Measurements from ENCODE around the gene RNF157. TPM values are rescaled to one million over a fixed set of nuclear protein-coding genes. Genes with fewer than 3 reads are reported as not detected.
"Not testable (repeated sequence)": the region's sequence is repeated elsewhere in the genome, so short reads cannot be mapped to it uniquely, and the experiment has no call there.

The RNF157 gene
- total RNA-seq, 2 donors from 2014 or later, result 46.6 to 124 TPM

GRCh38 chr17:76217081-76217480, 23.2 kb downstream of the RNF157 start:
- no peaks in the 10 kb centered on the region for H3K36me3 Mint-ChIP-seq
- no peaks in the 10 kb centered on the region for H3K9me3 Mint-ChIP-seq
- H3K27me3 Mint-ChIP-seq, result no peaks in the 10 kb centered on the region
- H3K4me3 Mint-ChIP-seq, result no peak overlapping the region
- no peak for ATAC-seq
- peaks cover 9 to 23% of the 10 kb centered on the region in 2 donors for H3K4me1 Mint-ChIP-seq (ENCODE audit: low read depth in 2 of 2)
- H3K27ac Mint-ChIP-seq, result peak overlapping the region; percentile 56 to 60
- no peak for DNase-seq (ENCODE audit: low spot score)

DNA sequence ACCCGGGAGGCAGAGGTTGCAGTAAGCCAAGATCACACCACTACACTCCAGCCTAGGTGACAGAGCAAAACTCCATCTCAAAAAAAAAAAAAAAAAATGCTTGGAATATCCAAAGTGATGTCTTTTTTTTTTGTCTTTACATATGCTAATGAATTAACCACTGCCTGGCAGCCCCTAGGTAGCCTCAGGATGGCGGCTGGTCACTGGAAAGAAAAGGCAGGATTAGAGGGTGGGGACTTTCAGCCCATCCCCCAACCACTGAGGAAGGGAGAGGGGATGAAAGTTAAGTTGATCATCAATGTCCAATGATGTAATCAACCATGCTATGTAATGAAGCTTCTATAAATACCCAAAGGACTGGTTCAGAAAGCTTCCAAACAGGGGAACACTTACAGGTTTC, 26.8 kb downstream of the RNF157 start:
- Mint-ChIP-seq H3K27ac (no peak overlapping the region), H3K4me3 (no peak overlapping the region), H3K36me3 (peaks cover 7% of the 10 kb centered on the region), H3K9me3 (no peaks in the 10 kb centered on the region), H3K27me3 (no peaks in the 10 kb centered on the region), H3K4me1 (ENCODE audit: low read depth in 2 of 2) (peaks cover 23 to 24% of the 10 kb centered on the region in 2 donors)
- no peak for DNase-seq (ENCODE audit: low spot score)
- no peak for ATAC-seq

GRCh38 chr17:76208120-76208519, 32.2 kb downstream of the RNF157 start:
- Mint-ChIP-seq H3K27ac (peak overlapping the region; percentile 62 to 77), H3K4me3 (peak overlapping the region; percentile 49), H3K9me3 (no peaks in the 10 kb centered on the region), H3K27me3 (no peaks in the 10 kb centered on the region), H3K4me1 (ENCODE audit: low read depth in 2 of 2) (peaks cover 32 to 35% of the 10 kb centered on the region in 2 donors), H3K36me3 (peaks cover 13% of the 10 kb centered on the region)
- peak; percentile 36 to 70 for ATAC-seq
- DNase-seq (ENCODE audit: low spot score), result no peak

DNA sequence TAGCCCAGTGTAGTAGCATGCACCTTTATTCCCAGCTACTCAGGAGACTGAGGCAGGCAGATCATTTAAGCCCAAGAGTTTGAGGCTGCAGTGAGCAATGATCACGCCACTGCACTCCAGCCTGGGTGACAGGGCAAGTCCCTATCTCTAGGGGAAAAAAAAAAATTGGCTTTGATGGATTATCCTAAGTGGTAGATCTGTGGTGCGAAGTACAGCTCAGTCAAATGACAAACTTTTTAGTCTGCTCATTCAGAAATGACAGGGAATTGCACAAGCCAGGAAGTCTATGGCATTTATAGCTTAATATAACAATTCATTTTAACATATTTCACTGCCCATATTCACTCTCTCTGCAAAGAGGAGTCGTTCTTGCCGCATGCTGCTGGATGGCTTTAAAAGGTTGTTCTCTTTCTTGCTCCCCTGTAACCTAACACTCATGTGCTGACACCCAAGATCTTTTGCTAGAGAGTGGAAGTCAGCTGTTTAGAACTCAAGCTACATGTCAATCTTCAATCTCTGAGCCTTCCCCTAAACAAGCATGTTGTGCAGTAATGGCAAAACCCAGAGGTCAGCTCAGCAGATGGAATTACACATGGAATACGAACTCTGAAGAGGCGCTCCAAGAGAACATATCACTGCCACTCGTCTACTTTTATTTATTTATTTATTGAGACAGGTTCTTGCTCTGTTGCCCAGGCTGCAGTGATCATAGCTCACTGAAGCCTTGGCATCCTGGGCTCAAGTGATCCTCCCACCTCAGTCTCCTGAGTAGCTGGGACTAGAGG, 32.8 kb downstream of the RNF157 start:
- peaks cover 33 to 37% of the 10 kb centered on the region in 2 donors for H3K4me1 Mint-ChIP-seq (ENCODE audit: low read depth in 2 of 2)
- H3K27ac Mint-ChIP-seq, result peak overlapping the region; percentile 62 to 77
- H3K36me3 Mint-ChIP-seq, result peaks cover 13% of the 10 kb centered on the region
- peak; percentile 25 to 53 for ATAC-seq
- no peaks in the 10 kb centered on the region for H3K27me3 Mint-ChIP-seq
- H3K4me3 Mint-ChIP-seq, result peak overlapping the region; percentile 49
- no peak for DNase-seq (ENCODE audit: low spot score)
- no peaks in the 10 kb centered on the region for H3K9me3 Mint-ChIP-seq

DNA sequence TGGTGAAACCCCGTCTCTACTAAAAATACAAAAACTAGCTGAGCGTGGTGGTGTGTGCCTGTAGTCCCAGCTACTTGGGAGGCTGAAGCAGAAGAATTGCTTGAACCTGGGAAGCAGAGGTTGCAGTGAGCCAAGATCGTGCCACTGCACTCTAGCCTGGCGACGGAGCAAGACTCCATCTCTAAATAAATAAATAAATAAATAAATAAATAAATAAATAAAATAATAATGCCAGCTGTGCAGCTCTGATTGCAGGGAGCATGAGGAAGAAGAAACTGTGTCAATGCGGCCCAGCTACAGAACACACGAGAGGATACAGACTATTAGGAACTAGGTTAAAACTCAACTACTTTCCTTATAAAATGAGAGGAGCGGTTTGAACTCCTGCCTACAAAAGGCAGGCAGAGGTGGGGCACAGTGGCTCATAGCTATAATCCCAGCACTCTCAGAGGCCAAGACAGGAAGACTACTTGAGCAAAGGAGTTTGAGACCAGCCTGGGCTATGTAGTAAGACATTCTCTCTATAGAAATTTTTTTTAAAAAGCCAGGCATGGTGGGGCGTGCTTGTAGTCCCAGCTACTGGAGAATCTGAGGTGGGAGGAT, 34.6 kb downstream of the RNF157 start:
- ATAC-seq; H3K27me3 Mint-ChIP-seq; H3K9me3 Mint-ChIP-seq; H3K4me3 Mint-ChIP-seq; DNase-seq (ENCODE audit: low spot score); H3K36me3 Mint-ChIP-seq: not testable (repeated sequence)
- peaks cover 30 to 38% of the 10 kb centered on the region in 2 donors for H3K4me1 Mint-ChIP-seq (ENCODE audit: low read depth in 2 of 2)
- peak overlapping the region in 1 of 2 donors; percentile 35 for H3K27ac Mint-ChIP-seq

DNA sequence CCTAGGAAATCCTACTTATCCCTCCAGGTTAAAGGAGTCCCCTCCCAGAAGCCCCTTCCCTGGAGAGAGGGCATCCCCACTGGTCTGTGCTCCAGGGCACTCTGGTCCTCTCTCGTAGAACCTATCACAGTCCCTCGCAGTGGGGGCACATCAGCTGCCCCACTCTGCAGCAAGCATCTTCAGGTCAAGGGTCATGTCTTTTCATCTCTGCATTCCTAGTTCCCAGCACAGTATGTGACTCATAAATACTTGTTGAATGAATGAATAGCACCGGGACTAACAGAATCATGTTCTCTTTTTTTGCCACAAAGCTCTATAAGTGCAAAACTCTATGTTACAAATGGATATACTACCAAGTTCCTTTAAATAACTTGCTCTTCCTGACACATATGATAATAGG, 36.0 kb downstream of the RNF157 start:
- peaks cover 13% of the 10 kb centered on the region for H3K36me3 Mint-ChIP-seq

GRCh38 chr17:76200354-76200753, 39.9 kb downstream of the RNF157 start:
- H3K4me3 Mint-ChIP-seq, result peak overlapping the region; percentile 2
- H3K4me1 Mint-ChIP-seq (ENCODE audit: low read depth in 2 of 2), result peaks cover 21 to 42% of the 10 kb centered on the region in 2 donors
- DNase-seq (ENCODE audit: low spot score), result no peak
- H3K9me3 Mint-ChIP-seq, result no peaks in the 10 kb centered on the region
- peak in 1 of 2 donors; percentile 63 for ATAC-seq
- no peaks in the 10 kb centered on the region for H3K27me3 Mint-ChIP-seq
- peaks cover 13% of the 10 kb centered on the region for H3K36me3 Mint-ChIP-seq
- H3K27ac Mint-ChIP-seq, result peak overlapping the region; percentile 66 to 90

More for the DNA sequence above, 36.0 kb downstream of the RNF157 start:
- ATAC-seq (no peak), DNase-seq (ENCODE audit: low spot score) (no peak)
- Mint-ChIP-seq H3K9me3 (no peaks in the 10 kb centered on the region), H3K27me3 (no peaks in the 10 kb centered on the region), H3K4me1 (ENCODE audit: low read depth in 2 of 2) (peaks cover 37 to 39% of the 10 kb centered on the region in 2 donors), H3K27ac (peak overlapping the region in 1 of 2 donors; percentile 71), H3K4me3 (no peak overlapping the region)

- Mint-ChIP-seq H3K27ac (peak overlapping the region; percentile 66 to 90), H3K27me3 (no peaks in the 10 kb centered on the region), H3K4me3 (peak overlapping the region; percentile 17), H3K36me3 (peaks cover 19% of the 10 kb centered on the region), H3K4me1 (ENCODE audit: low read depth in 2 of 2) (peaks cover 27 to 48% of the 10 kb centered on the region in 2 donors), H3K9me3 (no peaks in the 10 kb centered on the region)
- ATAC-seq (peak in 1 of 2 donors; percentile 64), DNase-seq (ENCODE audit: low spot score) (no peak)
These were observed 40.8 kb downstream of the RNF157 start for GRCh38 chr17:76199469-76199868.

DNA sequence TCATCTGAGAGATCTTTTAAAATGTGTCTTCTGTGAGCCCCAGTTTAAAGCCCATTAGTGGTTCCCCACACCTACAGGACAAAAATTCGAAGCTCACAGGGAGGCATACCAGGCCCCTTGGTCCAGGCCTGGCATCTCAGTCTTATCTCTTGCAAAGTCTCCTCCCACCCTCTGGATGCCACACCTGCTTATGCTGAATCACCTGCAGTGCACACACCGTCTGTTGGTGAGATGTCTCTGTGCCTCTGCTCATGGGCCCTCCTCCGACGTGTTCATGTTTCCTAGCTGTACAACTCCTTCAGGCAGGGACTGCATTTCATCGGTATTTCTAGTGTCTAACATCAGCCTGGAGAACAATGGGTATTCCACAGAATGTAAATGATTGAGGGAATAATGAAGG, 41.6 kb downstream of the RNF157 start:
- no peaks in the 10 kb centered on the region for H3K27me3 Mint-ChIP-seq
- peaks cover 27 to 46% of the 10 kb centered on the region in 2 donors for H3K4me1 Mint-ChIP-seq (ENCODE audit: low read depth in 2 of 2)
- H3K27ac Mint-ChIP-seq, result peak overlapping the region; percentile 66 to 90
- no peak overlapping the region for H3K4me3 Mint-ChIP-seq
- peaks cover 21% of the 10 kb centered on the region for H3K36me3 Mint-ChIP-seq
- H3K9me3 Mint-ChIP-seq, result peaks cover 3% of the 10 kb centered on the region
- DNase-seq (ENCODE audit: low spot score), result no peak
- no peak for ATAC-seq

GRCh38 chr17:76197911-76198310, 42.4 kb downstream of the RNF157 start:
- H3K9me3 Mint-ChIP-seq, result peaks cover 3% of the 10 kb centered on the region
- H3K4me3 Mint-ChIP-seq, result no peak overlapping the region
- peak overlapping the region; percentile 66 to 90 for H3K27ac Mint-ChIP-seq
- H3K27me3 Mint-ChIP-seq, result no peaks in the 10 kb centered on the region
- H3K4me1 Mint-ChIP-seq (ENCODE audit: low read depth in 2 of 2), result peaks cover 35 to 52% of the 10 kb centered on the region in 2 donors
- DNase-seq (ENCODE audit: low spot score), result no peak
- ATAC-seq, result no peak
- H3K36me3 Mint-ChIP-seq, result peaks cover 21% of the 10 kb centered on the region

DNA sequence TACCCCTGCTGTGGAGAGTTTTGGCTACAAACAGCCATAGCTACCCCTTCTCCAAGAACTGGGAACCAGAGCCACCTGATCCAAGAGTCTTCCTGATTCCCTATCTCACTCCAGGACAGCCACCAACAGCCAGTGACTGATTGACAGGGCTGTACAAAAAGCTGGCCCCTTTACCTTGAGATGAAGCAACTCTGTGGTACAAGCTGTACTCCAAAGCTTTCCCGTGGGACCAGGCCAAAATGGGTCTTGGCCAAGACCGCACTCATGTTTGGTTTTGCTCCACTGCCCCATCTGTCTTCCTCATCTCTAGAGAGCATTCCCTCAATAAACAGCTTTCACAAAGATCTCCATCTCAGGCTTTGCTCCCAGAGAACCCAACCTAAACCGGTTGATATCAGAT, 43.6 kb downstream of the RNF157 start:
- peaks cover 3% of the 10 kb centered on the region for H3K9me3 Mint-ChIP-seq
- no peak overlapping the region for H3K4me3 Mint-ChIP-seq
- H3K27ac Mint-ChIP-seq, result peak overlapping the region in 1 of 2 donors; percentile 90
- peaks cover 28% of the 10 kb centered on the region for H3K36me3 Mint-ChIP-seq
- DNase-seq (ENCODE audit: low spot score) (no peak), ATAC-seq (no peak)
- H3K27me3 Mint-ChIP-seq, result no peaks in the 10 kb centered on the region
- peaks cover 39 to 58% of the 10 kb centered on the region in 2 donors for H3K4me1 Mint-ChIP-seq (ENCODE audit: low read depth in 2 of 2)

DNA sequence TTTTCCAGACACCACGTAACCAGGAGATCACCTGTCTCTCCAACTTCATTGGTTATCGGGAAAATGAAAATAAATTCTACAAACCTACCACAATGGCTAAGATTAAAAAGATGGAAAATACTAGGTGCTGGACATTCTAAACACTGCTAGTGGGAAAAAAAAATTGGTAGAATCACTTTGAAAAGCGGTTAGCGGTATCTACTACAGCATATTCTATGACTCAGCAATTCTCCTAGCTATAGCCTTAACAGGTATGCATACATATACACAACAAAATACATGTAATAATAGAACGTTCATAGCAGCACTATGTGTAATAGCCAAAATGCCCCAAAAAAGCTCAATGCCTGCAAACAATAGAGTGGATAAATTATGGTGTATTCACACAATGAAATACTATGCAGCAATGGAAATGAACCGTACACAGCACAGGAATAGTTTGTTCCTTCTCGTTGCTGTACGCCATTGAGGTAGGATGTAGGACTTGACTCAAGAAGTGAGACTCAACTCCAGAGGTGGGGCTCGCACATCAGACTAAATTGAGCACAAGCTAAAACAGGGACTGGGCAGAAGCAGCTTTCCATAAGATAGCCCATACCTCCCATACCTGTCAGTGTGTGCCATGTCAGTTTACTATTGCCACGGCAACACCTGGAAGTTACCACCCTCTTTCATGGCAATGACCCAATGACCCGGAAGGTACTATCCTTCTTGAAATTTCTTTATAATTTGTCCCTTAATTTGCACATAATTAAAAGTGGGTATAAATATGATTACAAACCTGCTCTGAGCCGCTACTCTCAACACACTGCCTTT, 44.8 kb downstream of the RNF157 start:
- Mint-ChIP-seq H3K9me3 (peaks cover 3% of the 10 kb centered on the region), H3K27ac (peak overlapping the region; percentile 90 to 99), H3K4me1 (ENCODE audit: low read depth in 2 of 2) (peaks cover 36 to 57% of the 10 kb centered on the region in 2 donors), H3K4me3 (no peak overlapping the region), H3K36me3 (peaks cover 26% of the 10 kb centered on the region), H3K27me3 (no peaks in the 10 kb centered on the region)
- ATAC-seq (no peak), DNase-seq (ENCODE audit: low spot score) (no peak)

- Mint-ChIP-seq H3K27ac (peak overlapping the region; percentile 93 to 99), H3K9me3 (peaks cover 3% of the 10 kb centered on the region), H3K4me3 (peak overlapping the region; percentile 84), H3K27me3 (no peaks in the 10 kb centered on the region), H3K4me1 (ENCODE audit: low read depth in 2 of 2) (peaks cover 44 to 58% of the 10 kb centered on the region in 2 donors), H3K36me3 (peaks cover 28% of the 10 kb centered on the region)
- no peak for DNase-seq (ENCODE audit: low spot score)
- no peak for ATAC-seq
These were observed 46.7 kb downstream of the RNF157 start for GRCh38 chr17:76193591-76193990.

Measured in natural killer cell treated with Interleukin-12 subunit alpha and Interleukin-12 subunit beta and Interleukin-15 and Interleukin-18, amount 100 ng/mL, for 72 hours (primary cell).